ENCODE measurements around the gene ALG14.

The ALG14 gene

GRCh38 chr1:94935476-94935875 is 137.3 kb downstream of the ALG14 start:
- Histone ChIP-seq H3K4me3 (replicated peaks; ENCODE audit: insufficient read depth, low read length) (no peak overlapping the region), H3K27me3 (ENCODE audit: insufficient read depth, poor library complexity, severe bottlenecking) (peaks cover 3% of the 10 kb centered on the region), H3K27ac (replicated peaks) (no peak overlapping the region)
- DNase-seq (ENCODE audit: low read depth in 1 of 2, low spot score in 1 of 2): no peak
- TF ChIP-seq REST (IDR thresholded peaks at IDR 0.05; ENCODE audit: insufficient replicate concordance, low read depth): no peak
- TF ChIP-seq SPI1 (IDR thresholded peaks at IDR 0.05; ENCODE audit: borderline replicate concordance, low read depth): no peak
- no peak for TF ChIP-seq CTCF (IDR thresholded peaks at IDR 0.05; ENCODE audit: insufficient read depth, low read length)
- TF ChIP-seq GABPA (IDR thresholded peaks at IDR 0.05; ENCODE audit: low read depth): no peak
- no peak for TF ChIP-seq POLR2AphosphoS5 (IDR thresholded peaks at IDR 0.05; ENCODE audit: low read depth)

GRCh38 chr1:94935034-94935433 is 137.7 kb downstream of the ALG14 start:
- Histone ChIP-seq H3K27me3 (ENCODE audit: insufficient read depth, poor library complexity, severe bottlenecking) (peaks cover 3% of the 10 kb centered on the region), H3K27ac (replicated peaks) (no peak overlapping the region), H3K4me3 (replicated peaks; ENCODE audit: insufficient read depth, low read length) (no peak overlapping the region)
- TF ChIP-seq GABPA (IDR thresholded peaks at IDR 0.05; ENCODE audit: low read depth) (no peak), SPI1 (IDR thresholded peaks at IDR 0.05; ENCODE audit: borderline replicate concordance, low read depth) (no peak), CTCF (IDR thresholded peaks at IDR 0.05; ENCODE audit: insufficient read depth, low read length) (no peak), POLR2AphosphoS5 (IDR thresholded peaks at IDR 0.05; ENCODE audit: low read depth) (no peak), REST (IDR thresholded peaks at IDR 0.05; ENCODE audit: insufficient replicate concordance, low read depth) (no peak)
- no peak for DNase-seq (ENCODE audit: low read depth in 1 of 2, low spot score in 1 of 2)

- H3K4me3 ChIP-seq (replicated peaks; ENCODE audit: insufficient read depth, low read length): no peak overlapping the region
- no peak for DNase-seq (ENCODE audit: low read depth in 1 of 2, low spot score in 1 of 2)
- H3K27me3 ChIP-seq (ENCODE audit: insufficient read depth, poor library complexity, severe bottlenecking): peaks cover 3% of the 10 kb centered on the region
- TF ChIP-seq REST (IDR thresholded peaks at IDR 0.05; ENCODE audit: insufficient replicate concordance, low read depth): no peak
- no peak for TF ChIP-seq GABPA (IDR thresholded peaks at IDR 0.05; ENCODE audit: low read depth)
- TF ChIP-seq CTCF (IDR thresholded peaks at IDR 0.05; ENCODE audit: insufficient read depth, low read length): no peak
- H3K27ac ChIP-seq (replicated peaks): no peak overlapping the region
These were observed 138.2 kb downstream of the ALG14 start for GRCh38 chr1:94934551-94934950.
